DMS79 treated with DMSO at 0.1 percent for 48 hours (cell line): ENCODE results near the gene KCNMA1.

Experiments
- DNase-seq: peaks from one replicate; lab custom pipeline; 2025; lab: John Stamatoyannopoulos, UW

KCNMA1 gene

GRCh38 chr10:77328272-77328816 lies 309.3 kb downstream of the KCNMA1 start:
- no peak for DNase-seq

- DNase-seq: peak; percentile 50
Observed at GRCh38 chr10:77325233-77325537, 312.4 kb downstream of the KCNMA1 start.

GRCh38 chr10:77321838-77322237 lies 315.8 kb downstream of the KCNMA1 start:
- DNase-seq: no peak

GRCh38 chr10:77320971-77321471 lies 316.6 kb downstream of the KCNMA1 start:
- DNase-seq: no peak

GRCh38 chr10:77319557-77319956 lies 318.1 kb downstream of the KCNMA1 start:
- DNase-seq: peak; percentile 53

GRCh38 chr10:77318739-77319138 lies 318.9 kb downstream of the KCNMA1 start:
- DNase-seq: peak; percentile 65

- no peak for DNase-seq
Observed at GRCh38 chr10:77317221-77317620, 320.4 kb downstream of the KCNMA1 start.

GRCh38 chr10:77315496-77316129 lies 322.0 kb downstream of the KCNMA1 start:
- peak; percentile 45 for DNase-seq

- no peak for DNase-seq
Observed at GRCh38 chr10:77313066-77313750, 324.4 kb downstream of the KCNMA1 start.

GRCh38 chr10:77311186-77311585 lies 326.4 kb downstream of the KCNMA1 start:
- no peak for DNase-seq

GRCh38 chr10:77310288-77310840 lies 327.2 kb downstream of the KCNMA1 start:
- peak; percentile 75 for DNase-seq

- no peak for DNase-seq
Observed at GRCh38 chr10:77309509-77309908, 328.1 kb downstream of the KCNMA1 start.

- no peak for DNase-seq
Observed at GRCh38 chr10:77309092-77309491, 328.5 kb downstream of the KCNMA1 start.

- DNase-seq: no peak
Observed at GRCh38 chr10:77308084-77308732, 329.4 kb downstream of the KCNMA1 start.

GRCh38 chr10:77306666-77307065 lies 330.9 kb downstream of the KCNMA1 start:
- DNase-seq: no peak

GRCh38 chr10:77305650-77306632 lies 331.7 kb downstream of the KCNMA1 start:
- no peak for DNase-seq

GRCh38 chr10:77304192-77304591 lies 333.4 kb downstream of the KCNMA1 start:
- no peak for DNase-seq

- no peak for DNase-seq
Observed at GRCh38 chr10:77301305-77301730, 336.3 kb downstream of the KCNMA1 start.

- DNase-seq: no peak
Observed at GRCh38 chr10:77300682-77301302, 336.8 kb downstream of the KCNMA1 start.

GRCh38 chr10:77299320-77299719 lies 338.3 kb downstream of the KCNMA1 start:
- no peak for DNase-seq

GRCh38 chr10:77297393-77297739 lies 340.2 kb downstream of the KCNMA1 start:
- no peak for DNase-seq
